ENCODE measurements around the gene IL1A.
A peak's percentile ranks its signal among the peaks of the same experiment; 100 is the strongest.

IL1A gene

GRCh38 chr2:112791693-112792230 is 7.5 kb upstream of the IL1A start:
- no peak for DNase-seq

- no peak for DNase-seq
Measured at GRCh38 chr2:112791019-112791418, 6.7 kb upstream of the IL1A start.

- DNase-seq: no peak
Measured at GRCh38 chr2:112790305-112790704, 6.0 kb upstream of the IL1A start.

- DNase-seq: no peak
Measured at GRCh38 chr2:112789186-112789585, 4.9 kb upstream of the IL1A start.

GRCh38 chr2:112788653-112789052 is 4.4 kb upstream of the IL1A start:
- no peak for DNase-seq

GRCh38 chr2:112787729-112788393 is 3.6 kb upstream of the IL1A start:
- no peak for DNase-seq

GRCh38 chr2:112787294-112787693 is 3.0 kb upstream of the IL1A start:
- DNase-seq: no peak

- DNase-seq: no peak
Measured at GRCh38 chr2:112783187-112783714, 1.0 kb downstream of the IL1A start.

- no peak for DNase-seq
Measured at GRCh38 chr2:112782234-112782799, 2.0 kb downstream of the IL1A start.

GRCh38 chr2:112779598-112779997 is 4.7 kb downstream of the IL1A start:
- DNase-seq: no peak

GRCh38 chr2:112777036-112777435 is 7.3 kb downstream of the IL1A start:
- DNase-seq: no peak

- no peak for DNase-seq
Measured at GRCh38 chr2:112776113-112776512, 8.2 kb downstream of the IL1A start.

- DNase-seq: no peak
Measured at GRCh38 chr2:112774536-112775285, 9.6 kb downstream of the IL1A start.

- DNase-seq: no peak
Measured at GRCh38 chr2:112773556-112773955, 10.7 kb downstream of the IL1A start.

GRCh38 chr2:112772911-112773475 is 11.3 kb downstream of the IL1A start:
- DNase-seq: no peak

- DNase-seq: no peak
Measured at GRCh38 chr2:112772322-112772721, 12.0 kb downstream of the IL1A start.

- no peak for DNase-seq
Measured at GRCh38 chr2:112768432-112768831, 15.9 kb downstream of the IL1A start.

- no peak for DNase-seq
Measured at GRCh38 chr2:112767693-112768330, 16.5 kb downstream of the IL1A start.

- DNase-seq: no peak
Measured at GRCh38 chr2:112765251-112765650, 19.0 kb downstream of the IL1A start.

- DNase-seq: peak; percentile 99
Measured at GRCh38 chr2:112764071-112765044, 19.9 kb downstream of the IL1A start, which contains the start of gene CKAP2L. Gene CKAP2L (minus strand): TSS chr2:112764609. CDS start chr2:112764598, 11 bp downstream.

- no peak for DNase-seq
Measured at GRCh38 chr2:112762276-112762675, 22.0 kb downstream of the IL1A start.
